Ectodermal cell (in vitro differentiated cells): ENCODE measurements around the gene PIK3C2A.

Experiments used
- H3K27ac ChIP-seq: 2 replicates; pipeline ENCODE4 v1.7.0; 2013; ENCODE audit warnings: mild to moderate bottlenecking, low read depth, low read length; ENCODE audit not compliant: insufficient read depth, poor library complexity, severe bottlenecking
- H3K27me3 ChIP-seq: 2 replicates; pipeline ENCODE4 v1.7.0; 2013; ENCODE audit warnings: mild to moderate bottlenecking, low read length; ENCODE audit not compliant: insufficient read depth, control insufficient read depth, poor library complexity, severe bottlenecking
- H3K36me3 ChIP-seq: one replicate; pipeline ENCODE4 v1.7.0; 2013; ENCODE audit warnings: low read length; ENCODE audit not compliant: control insufficient read depth, insufficient read depth
- H3K4me1 ChIP-seq: one replicate; pipeline ENCODE4 v1.7.0; 2013; ENCODE audit warnings: low read length; ENCODE audit not compliant: control insufficient read depth, insufficient read depth
- H3K4me3 ChIP-seq: 2 replicates; pipeline ENCODE4 v1.7.0; 2013; ENCODE audit warnings: low read depth, low read length, control low read depth; ENCODE audit not compliant: insufficient read depth
- H3K9me3 ChIP-seq: 2 replicates; pipeline ENCODE4 v1.7.0; 2013; ENCODE audit warnings: mild to moderate bottlenecking, low read length, moderate library complexity; ENCODE audit not compliant: control insufficient read depth
- WGBS, 2 experiments: methylation state at CpG; one replicate each; pipeline ENCODE4 v1.1.7; 2013; ENCODE audit warnings: missing lambda C conversion rate in 2 of 2; 5-methylcytosine and 5-hydroxymethylcytosine counted together

The PIK3C2A gene

GRCh38 chr11:17179970-17180369 is 27.8 kb downstream of the PIK3C2A start:
- no peaks in the 10 kb centered on the region for H3K9me3 ChIP-seq
- no peaks in the 10 kb centered on the region for H3K27me3 ChIP-seq
- no peak overlapping the region for H3K4me3 ChIP-seq
- WGBS, 2 experiments: 86 to 88% methylated on average over 3 of the region's 3 CpGs
- no peak overlapping the region for H3K27ac ChIP-seq
- H3K4me1 ChIP-seq: no peaks in the 10 kb centered on the region
- no peaks in the 10 kb centered on the region for H3K36me3 ChIP-seq

DNA sequence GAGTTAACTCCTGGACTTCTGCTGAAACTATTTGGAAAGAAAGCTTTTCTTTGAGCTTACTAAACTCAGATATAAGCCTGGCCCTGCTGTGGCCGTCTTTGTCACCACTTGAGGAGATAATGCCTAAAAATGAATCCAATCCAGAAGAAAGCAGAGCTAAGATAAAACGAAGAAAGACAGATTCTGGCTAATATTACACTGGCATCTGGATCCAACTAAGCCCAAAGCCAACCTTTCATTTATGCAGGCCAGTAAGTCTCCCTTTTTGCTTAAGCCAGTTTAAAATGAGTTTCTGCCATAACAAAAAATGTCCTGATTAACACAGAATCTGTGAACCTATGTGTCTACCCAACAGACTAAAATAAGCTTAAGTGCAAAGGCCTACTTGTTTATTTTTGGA is 34.5 kb downstream of the PIK3C2A start:
- WGBS, 2 experiments: 91 to 92% methylated on average over 2 of the region's 2 CpGs

DNA sequence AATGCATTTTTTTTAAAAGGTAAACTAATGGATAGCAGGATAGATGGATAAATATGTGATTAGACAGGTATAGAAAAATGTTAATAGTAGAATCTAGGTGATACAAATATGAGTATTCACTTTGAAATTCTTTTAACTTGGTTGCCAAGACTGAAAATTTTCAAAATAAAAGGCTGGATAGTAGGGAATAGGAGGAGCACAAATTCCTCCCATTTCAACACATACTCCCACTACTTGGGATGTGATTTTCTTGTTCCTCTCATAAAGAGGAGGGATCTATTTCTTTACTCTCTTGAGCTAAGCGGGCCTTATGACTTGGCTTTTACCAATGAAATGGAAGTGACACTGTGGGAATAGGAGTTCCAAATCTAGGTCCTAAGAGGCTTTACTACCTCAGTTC is 35.9 kb downstream of the PIK3C2A start:
- no peaks in the 10 kb centered on the region for H3K4me1 ChIP-seq
- no peaks in the 10 kb centered on the region for H3K9me3 ChIP-seq
- peaks cover 5% of the 10 kb centered on the region for H3K36me3 ChIP-seq
- H3K4me3 ChIP-seq: no peak overlapping the region
- 97 to 100% methylated on average over 1 of the region's 1 CpG for WGBS, 2 experiments
- no peak overlapping the region for H3K27ac ChIP-seq
- no peaks in the 10 kb centered on the region for H3K27me3 ChIP-seq

More for the DNA sequence above, 34.5 kb downstream of the PIK3C2A start:
- Histone ChIP-seq H3K27me3 (no peaks in the 10 kb centered on the region), H3K4me3 (no peak overlapping the region), H3K36me3 (peaks cover 5% of the 10 kb centered on the region), H3K27ac (no peak overlapping the region), H3K4me1 (no peaks in the 10 kb centered on the region), H3K9me3 (no peaks in the 10 kb centered on the region)

DNA sequence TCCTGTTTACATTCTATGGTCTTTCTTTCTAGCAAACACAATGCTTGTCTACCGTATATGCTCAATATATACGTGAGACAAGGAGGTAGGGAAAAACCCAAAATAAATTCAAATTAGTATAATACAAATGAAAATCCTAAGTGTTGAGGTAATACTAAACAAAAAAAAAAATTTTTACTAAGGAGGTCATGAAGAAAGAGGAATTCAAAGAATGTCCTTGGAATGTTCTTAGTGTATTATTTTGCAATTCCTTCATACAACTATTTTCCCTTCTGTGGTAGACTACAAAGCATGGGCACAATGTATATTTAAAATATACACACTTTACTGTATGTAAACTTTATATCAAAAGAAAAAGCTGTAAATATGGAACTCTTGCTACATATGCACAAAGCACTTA is 36.4 kb downstream of the PIK3C2A start:
- H3K27ac ChIP-seq: no peak overlapping the region
- H3K4me3 ChIP-seq: no peak overlapping the region
- no peaks in the 10 kb centered on the region for H3K27me3 ChIP-seq
- H3K9me3 ChIP-seq: no peaks in the 10 kb centered on the region
- peaks cover 5% of the 10 kb centered on the region for H3K36me3 ChIP-seq
- no CpG with 5 or more reads among the region's 2 CpGs for WGBS, 2 experiments
- no peaks in the 10 kb centered on the region for H3K4me1 ChIP-seq

- Histone ChIP-seq H3K36me3 (peaks cover 5% of the 10 kb centered on the region), H3K4me3 (no peak overlapping the region)
- 97 to 100% methylated on average over 1 of the region's 1 CpG for WGBS, 2 experiments
Observed at GRCh38 chr11:17169876-17170275, 37.9 kb downstream of the PIK3C2A start.

DNA sequence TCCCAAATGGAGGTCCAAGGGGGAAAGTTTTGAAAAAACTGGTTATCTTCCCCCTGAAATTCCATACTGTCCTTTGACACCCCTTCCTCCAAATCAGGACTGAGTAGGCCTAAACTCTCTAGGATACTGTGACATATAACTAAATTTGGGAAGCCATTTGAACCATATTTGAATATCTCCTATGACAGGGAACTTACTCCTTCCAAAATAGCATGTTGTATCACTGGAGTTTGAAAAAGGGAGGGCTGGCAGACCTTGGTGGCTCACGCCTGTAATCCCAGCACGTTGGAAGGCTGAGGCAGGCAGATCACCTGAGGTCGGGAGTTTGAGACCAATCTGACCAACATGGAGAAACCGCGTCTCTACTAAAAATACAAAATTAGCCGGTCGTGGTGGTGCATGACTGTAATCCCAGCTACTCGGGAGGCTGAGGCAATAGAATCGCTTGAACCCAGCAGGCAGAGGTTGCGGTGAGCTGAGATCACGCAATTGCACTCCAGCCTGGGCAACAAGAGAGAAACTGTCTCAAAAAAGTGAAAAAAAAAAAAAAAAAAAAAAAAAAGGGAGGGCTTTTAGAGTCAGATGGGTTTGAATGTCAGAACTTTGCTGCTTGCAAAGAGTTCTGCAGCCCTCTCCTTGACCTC is 42.4 kb downstream of the PIK3C2A start:
- no peaks in the 10 kb centered on the region for H3K27me3 ChIP-seq
- no peaks in the 10 kb centered on the region for H3K9me3 ChIP-seq
- H3K27ac ChIP-seq: no peak overlapping the region
- 93 to 95% methylated on average over 11 of the region's 11 CpGs for WGBS, 2 experiments
- peaks cover 5% of the 10 kb centered on the region for H3K36me3 ChIP-seq
- H3K4me3 ChIP-seq: no peak overlapping the region
- no peaks in the 10 kb centered on the region for H3K4me1 ChIP-seq

More at GRCh38 chr11:17169876-17170275, 37.9 kb downstream of the PIK3C2A start:
- no peaks in the 10 kb centered on the region for H3K4me1 ChIP-seq
- no peaks in the 10 kb centered on the region for H3K9me3 ChIP-seq
- no peak overlapping the region for H3K27ac ChIP-seq
- H3K27me3 ChIP-seq: no peaks in the 10 kb centered on the region

GRCh38 chr11:17164361-17165246 is 43.2 kb downstream of the PIK3C2A start:
- Histone ChIP-seq H3K27me3 (no peaks in the 10 kb centered on the region), H3K4me1 (no peaks in the 10 kb centered on the region), H3K36me3 (peaks cover 5% of the 10 kb centered on the region), H3K4me3 (no peak overlapping the region), H3K9me3 (no peaks in the 10 kb centered on the region), H3K27ac (no peak overlapping the region)
- WGBS, 2 experiments: 95 to 97% methylated on average over 1 of the region's 1 CpG

GRCh38 chr11:17163736-17164135 is 44.0 kb downstream of the PIK3C2A start:
- 93 to 94% methylated on average over 1 to 2 of the region's 2 CpGs for WGBS, 2 experiments
- no peak overlapping the region for H3K4me3 ChIP-seq
- H3K9me3 ChIP-seq: no peaks in the 10 kb centered on the region
- H3K4me1 ChIP-seq: no peaks in the 10 kb centered on the region
- H3K27ac ChIP-seq: no peak overlapping the region
- H3K27me3 ChIP-seq: no peaks in the 10 kb centered on the region
- peaks cover 4% of the 10 kb centered on the region for H3K36me3 ChIP-seq

- Histone ChIP-seq H3K4me1 (no peaks in the 10 kb centered on the region), H3K9me3 (no peaks in the 10 kb centered on the region), H3K36me3 (no peaks in the 10 kb centered on the region), H3K4me3 (no peak overlapping the region), H3K27me3 (no peaks in the 10 kb centered on the region), H3K27ac (no peak overlapping the region)
- WGBS, 2 experiments: 93 to 94% methylated on average over 5 of the region's 5 CpGs
Observed at GRCh38 chr11:17163291-17163690, 44.5 kb downstream of the PIK3C2A start.

DNA sequence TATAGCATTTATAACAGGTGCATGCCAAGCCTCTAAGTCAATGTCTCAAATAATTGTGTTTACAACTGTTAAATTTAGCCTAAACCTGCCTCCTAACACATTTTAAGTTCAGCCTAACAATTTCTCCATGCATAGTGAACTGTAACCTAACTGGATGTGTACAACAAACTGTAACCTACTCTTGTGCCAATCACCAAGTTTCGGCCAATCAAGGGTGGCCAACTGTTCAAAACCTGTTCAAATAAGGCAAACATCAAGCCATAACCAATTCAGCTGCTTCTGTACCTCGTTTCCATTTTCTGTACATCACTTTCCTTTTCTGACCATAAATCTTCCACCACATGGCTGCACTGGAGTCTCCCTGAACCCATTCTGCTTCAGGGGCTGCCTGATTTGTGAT is 45.4 kb downstream of the PIK3C2A start:
- Histone ChIP-seq H3K4me1 (no peaks in the 10 kb centered on the region), H3K4me3 (no peak overlapping the region), H3K27ac (no peak overlapping the region), H3K9me3 (no peaks in the 10 kb centered on the region), H3K36me3 (no peaks in the 10 kb centered on the region), H3K27me3 (no peaks in the 10 kb centered on the region)
- 92 to 97% methylated on average over 2 of the region's 2 CpGs for WGBS, 2 experiments
